OCI-LY7 (cell line): ENCODE measurements around the gene PHB1. TPM values are rescaled to one million over a fixed set of nuclear protein-coding genes. Genes with fewer than 3 reads are reported as not detected.
A peak's percentile ranks its signal among the peaks of the same experiment; 100 is the strongest.

Source experiments
- BruUV-seq: library from RNA; stranded (reverse); fragments of 400-500 nt; replicated peaks from 2 replicates; lab custom pipeline; 2021; lab: Mats Ljungman, UMichigan
- CTCF ChIA-PET: fragments of 300-600 bp; sonication (Branson Sonifier 250); formaldehyde crosslinking; loops from one replicate; lab custom pipeline; 2022; ENCODE audit warnings: antibody characterized with exemption; ENCODE audit not compliant: unreplicated experiment; lab: Charles Lee
- POLR2A ChIA-PET: fragments of 300-600 bp; sonication (Branson Sonifier 250); formaldehyde crosslinking; loops from one replicate; lab custom pipeline; 2022; ENCODE audit warnings: antibody characterized with exemption; lab: Charles Lee
- DNase-seq: peaks from one replicate; pipeline ENCODE4 v3.0.0-alpha.2; 2015; ENCODE audit warnings: low spot score
- H2AFZ ChIP-seq: fragments of 200-600 bp; sonication (generic), shearing (Covaris generic); 2 replicates; pipeline ENCODE4 v1.6.1; 2014; ENCODE audit warnings: mild to moderate bottlenecking, antibody characterized with exemption, low read length, moderate library complexity
- H3K27ac ChIP-seq: fragments of 200-600 bp; sonication (generic); 2 replicates; pipeline ENCODE4 v1.5.1; 2014; ENCODE audit warnings: mixed run types, low read depth, mild to moderate bottlenecking, moderate library complexity, low read length, inconsistent platforms; ENCODE audit not compliant: poor library complexity, severe bottlenecking
- H3K36me3 ChIP-seq: fragments of 200-600 bp; sonication (generic); 2 replicates; pipeline ENCODE4 v1.6.1; 2014; ENCODE audit warnings: mild to moderate bottlenecking, antibody characterized with exemption, low read length, moderate library complexity, mixed read lengths; ENCODE audit not compliant: insufficient read depth
- H3K4me1 ChIP-seq: fragments of 200-600 bp; sonication (generic); 2 replicates; pipeline ENCODE4 v1.5.1; 2014; ENCODE audit warnings: mild to moderate bottlenecking, low read length; ENCODE audit not compliant: insufficient read depth, poor library complexity, severe bottlenecking
- H3K4me2 ChIP-seq: fragments of 200-600 bp; sonication (generic); 2 replicates; pipeline ENCODE4 v1.6.1; 2014; ENCODE audit warnings: mild to moderate bottlenecking, low read length
- H3K4me3 ChIP-seq: fragments of 200-600 bp; sonication (generic); 2 replicates; pipeline ENCODE4 v1.5.1; 2014; ENCODE audit warnings: mild to moderate bottlenecking, low read depth, low read length; ENCODE audit not compliant: poor library complexity, severe bottlenecking
- H3K79me2 ChIP-seq: fragments of 200-600 bp; sonication (generic); 2 replicates; pipeline ENCODE4 v1.6.1; 2016; ENCODE audit warnings: low read depth, mild to moderate bottlenecking, low read length, moderate library complexity, mixed read lengths; ENCODE audit not compliant: insufficient read depth
- H3K9me2 ChIP-seq: fragments of 200-600 bp; sonication (generic); 2 replicates; pipeline ENCODE4 v1.6.1; 2016; ENCODE audit warnings: mild to moderate bottlenecking, low read length, mixed read lengths; ENCODE audit not compliant: insufficient read depth
- H3K9me3 ChIP-seq: fragments of 200-600 bp; sonication (generic); 2 replicates; pipeline ENCODE4 v1.6.1; 2014; ENCODE audit warnings: mild to moderate bottlenecking, mixed run types, low read length, mixed read lengths
- H4K20me1 ChIP-seq: fragments of 200-600 bp; sonication (generic); 2 replicates; pipeline ENCODE4 v1.6.1; 2014; ENCODE audit warnings: mild to moderate bottlenecking, antibody characterized with exemption, low read length, moderate library complexity, mixed read lengths; ENCODE audit not compliant: insufficient read depth
- CTCF ChIP-seq: fragments of 200-600 bp; sonication (generic); conservative IDR thresholded peaks from 2 replicates; pipeline ENCODE4 v1.5.1; 2014; ENCODE audit warnings: mild to moderate bottlenecking, antibody characterized with exemption, low read length, moderate library complexity, mixed read lengths
- EZH2phosphoT487 ChIP-seq: fragments of 200-600 bp; sonication (generic); IDR thresholded peaks from 2 replicates; pipeline ENCODE4 v1.6.1; 2018; ENCODE audit warnings: low read depth, borderline replicate concordance, mild to moderate bottlenecking, mixed run types, antibody characterized with exemption, low read length, moderate library complexity, mixed read lengths
- intact Hi-C: fragments of 100-400 bp; cut with micrococcal nuclease; formaldehyde crosslinking; loops from one replicate; pipeline ENCODE4 v1.10.0; 2022; ENCODE audit not compliant: unreplicated experiment
- total RNA-seq, 2 experiments: library from RNA; depleted of rRNA in 1 of 2; stranded (reverse); fragments of >200 nt in 1 of 2; shearing (Covaris generic) in 1 of 2; gene quantifications; 2 replicates each; pipeline ENCODE4 v1.2.3, GENCODE V29; 2014 to 2022

PHB1 gene
- total RNA-seq, 2 experiments from 2014 or later, result 137 to 217 TPM

DNA sequence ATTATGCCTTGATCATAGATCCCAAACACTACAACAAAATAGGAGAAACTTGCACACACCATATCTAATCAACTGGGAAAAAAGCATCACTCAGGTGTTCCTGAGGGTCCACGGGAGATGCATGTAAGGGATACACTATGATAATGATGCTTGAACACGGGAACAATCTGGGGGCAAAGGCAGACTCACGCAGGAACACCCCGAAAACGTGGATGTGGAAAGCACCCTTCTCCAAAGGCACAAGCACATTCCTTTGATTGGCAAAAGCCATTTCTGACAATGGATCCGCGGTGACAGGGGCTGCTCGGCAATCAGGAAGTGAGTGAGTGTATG is 53.9 kb downstream of the PHB1 start:
- H3K4me3 ChIP-seq, result peak overlapping the region; percentile 89
- H3K36me3 ChIP-seq, result no peaks in the 10 kb centered on the region
- DNase-seq, result no peak
- ChIA-PET POLR2A (interaction anchor here (0.6 to 0.8 kb wide), 2 partner anchors 20 to 44 kb away, joined by 3 to 4 read pairs; no protein-coding TSS in a partner anchor), CTCF (no interaction called here)
- H3K4me2 ChIP-seq, result peak overlapping the region; percentile 99
- H3K79me2 ChIP-seq, result peaks cover 53% of the 10 kb centered on the region
- TF ChIP-seq CTCF (no peak), EZH2phosphoT487 (no peak)
- no TSS peak for BruUV-seq
- H3K4me1 ChIP-seq, result peaks cover 49% of the 10 kb centered on the region
- H3K9me2 ChIP-seq, result no peaks in the 10 kb centered on the region
- H3K27ac ChIP-seq, result peak overlapping the region; percentile 88
- H2AFZ ChIP-seq, result no peak overlapping the region; the same call in 1 of the 2 replicates
- H4K20me1 ChIP-seq, result peaks cover 33% of the 10 kb centered on the region
- intact Hi-C loops, result loop anchor here (2.0 kb wide), 1 partner anchor 34 kb away; no protein-coding TSS in a partner anchor
- H3K9me3 ChIP-seq, result no peaks in the 10 kb centered on the region

- TF ChIP-seq CTCF, result no peak
- TF ChIP-seq EZH2phosphoT487, result no peak
- H3K4me1 ChIP-seq, result peaks cover 45% of the 10 kb centered on the region
- H4K20me1 ChIP-seq, result peaks cover 33% of the 10 kb centered on the region
- no peaks in the 10 kb centered on the region for H3K9me3 ChIP-seq
- BruUV-seq, result TSS peak; percentile 51
- H3K4me3 ChIP-seq, result peak overlapping the region; percentile 89
- no peak overlapping the region; the same call in 1 of the 2 replicates for H2AFZ ChIP-seq
- POLR2A ChIA-PET, result interaction anchor here (0.6 to 1.7 kb wide), 8 partner anchors 16 to 791 kb away, joined by 3 to 6 read pairs (median 4); no protein-coding TSS in a partner anchor
- intact Hi-C loops, result loop anchor here (2.0 kb wide), 2 partner anchors 35 to 43 kb away; no protein-coding TSS in a partner anchor
- no peaks in the 10 kb centered on the region; the same call in 1 of the 2 replicates for H3K36me3 ChIP-seq
- peaks cover 59% of the 10 kb centered on the region for H3K79me2 ChIP-seq
- no peaks in the 10 kb centered on the region for H3K9me2 ChIP-seq
- peak overlapping the region; percentile 88 for H3K27ac ChIP-seq
- H3K4me2 ChIP-seq, result peak overlapping the region; percentile 99
- CTCF ChIA-PET, result interaction anchor here (1.7 to 1.9 kb wide), 2 partner anchors 29 to 33 kb away, joined by 5 to 6 read pairs; no protein-coding TSS in a partner anchor
- DNase-seq, result peak; percentile 28
These were observed 54.5 kb downstream of the PHB1 start for GRCh38 chr17:49359990-49360795.
